ENCODE results near the gene NIPA2.

The NIPA2 gene

DNA sequence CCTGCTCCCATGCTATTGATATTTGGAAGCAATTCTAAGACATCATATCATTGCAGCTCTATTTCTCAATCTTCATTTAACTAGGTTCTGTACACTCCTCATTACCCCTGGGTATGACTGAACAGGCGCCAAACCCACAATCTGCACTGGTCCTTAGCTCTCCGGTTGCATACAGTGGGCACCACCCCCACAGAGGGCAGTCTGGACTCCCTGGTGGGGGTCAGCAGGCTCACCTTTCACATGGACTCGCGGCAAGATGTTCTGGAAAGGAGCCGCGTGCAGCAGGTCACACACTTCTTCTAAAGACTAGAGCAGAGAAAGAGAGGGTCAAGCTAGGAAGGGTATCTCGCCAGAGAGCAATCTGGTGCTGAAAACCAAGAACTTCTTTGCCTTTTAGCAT lies 36.5 kb downstream of the NIPA2 start:
- DNase-seq (ENCODE audit: extremely low read depth in 1 of 2, low read depth in 1 of 2) = no peak

DNA sequence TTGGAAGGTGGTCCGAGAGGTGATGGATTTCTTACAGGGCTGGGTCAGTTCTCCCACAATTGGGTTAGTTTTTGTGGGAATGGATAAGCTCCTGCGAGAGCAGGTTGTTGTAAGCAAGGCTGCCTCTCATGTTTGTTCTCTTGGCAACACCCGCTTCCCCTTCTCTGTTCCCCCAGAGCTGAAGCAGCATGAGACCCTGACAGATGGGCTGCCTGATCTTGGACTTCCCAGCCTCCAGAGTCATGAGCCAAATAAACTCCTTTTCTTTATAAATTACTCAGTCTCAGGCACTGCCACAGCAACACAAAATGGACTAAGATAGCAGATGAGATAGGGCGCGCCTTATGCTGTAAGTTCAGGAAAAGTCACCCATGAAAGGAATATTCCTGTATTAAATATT lies 38.7 kb downstream of the NIPA2 start:
- no peak for DNase-seq (ENCODE audit: extremely low read depth in 1 of 2, low read depth in 1 of 2)

DNA sequence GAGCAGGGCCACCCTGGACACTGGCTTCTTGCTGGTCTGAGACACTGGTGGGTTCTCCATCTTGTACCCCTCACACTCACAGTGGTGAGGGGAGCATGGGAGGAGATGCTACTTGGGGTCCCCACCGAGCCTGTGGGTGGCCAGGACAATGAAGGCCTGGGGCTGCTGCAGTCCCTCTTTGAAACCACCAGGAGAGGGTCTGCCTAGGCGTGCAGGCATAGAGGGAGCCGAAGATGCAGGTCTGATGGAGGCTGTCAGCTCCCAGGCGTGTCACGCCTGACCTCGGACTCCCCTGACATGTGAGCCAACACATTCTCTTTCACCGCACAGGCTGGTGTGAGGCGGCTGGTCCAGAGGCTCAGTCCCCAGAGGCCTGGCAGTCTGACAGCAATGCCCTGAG lies 39.1 kb downstream of the NIPA2 start:
- DNase-seq (ENCODE audit: extremely low read depth in 1 of 2, low read depth in 1 of 2) = no peak

DNA sequence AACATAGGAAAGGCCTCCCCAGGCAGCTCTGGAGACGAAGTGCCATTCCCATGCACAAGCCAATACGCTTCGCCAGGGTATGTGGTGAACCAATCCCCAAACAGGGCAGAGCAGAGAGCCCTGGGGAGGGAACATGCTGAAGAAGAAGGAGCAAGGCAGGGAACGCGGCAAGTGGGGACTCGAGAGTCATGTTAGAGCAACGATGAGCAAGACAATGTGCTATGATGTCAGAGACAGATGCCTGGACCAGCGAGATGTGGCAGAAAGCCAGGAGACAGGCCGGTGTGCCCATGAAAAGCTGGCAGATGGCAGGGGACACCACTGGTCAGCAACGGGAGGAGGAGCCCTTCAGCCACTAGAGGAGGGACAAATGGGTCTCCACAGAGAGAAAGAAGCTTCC lies 39.6 kb downstream of the NIPA2 start:
- no peak for DNase-seq (ENCODE audit: extremely low read depth in 1 of 2, low read depth in 1 of 2)

DNA sequence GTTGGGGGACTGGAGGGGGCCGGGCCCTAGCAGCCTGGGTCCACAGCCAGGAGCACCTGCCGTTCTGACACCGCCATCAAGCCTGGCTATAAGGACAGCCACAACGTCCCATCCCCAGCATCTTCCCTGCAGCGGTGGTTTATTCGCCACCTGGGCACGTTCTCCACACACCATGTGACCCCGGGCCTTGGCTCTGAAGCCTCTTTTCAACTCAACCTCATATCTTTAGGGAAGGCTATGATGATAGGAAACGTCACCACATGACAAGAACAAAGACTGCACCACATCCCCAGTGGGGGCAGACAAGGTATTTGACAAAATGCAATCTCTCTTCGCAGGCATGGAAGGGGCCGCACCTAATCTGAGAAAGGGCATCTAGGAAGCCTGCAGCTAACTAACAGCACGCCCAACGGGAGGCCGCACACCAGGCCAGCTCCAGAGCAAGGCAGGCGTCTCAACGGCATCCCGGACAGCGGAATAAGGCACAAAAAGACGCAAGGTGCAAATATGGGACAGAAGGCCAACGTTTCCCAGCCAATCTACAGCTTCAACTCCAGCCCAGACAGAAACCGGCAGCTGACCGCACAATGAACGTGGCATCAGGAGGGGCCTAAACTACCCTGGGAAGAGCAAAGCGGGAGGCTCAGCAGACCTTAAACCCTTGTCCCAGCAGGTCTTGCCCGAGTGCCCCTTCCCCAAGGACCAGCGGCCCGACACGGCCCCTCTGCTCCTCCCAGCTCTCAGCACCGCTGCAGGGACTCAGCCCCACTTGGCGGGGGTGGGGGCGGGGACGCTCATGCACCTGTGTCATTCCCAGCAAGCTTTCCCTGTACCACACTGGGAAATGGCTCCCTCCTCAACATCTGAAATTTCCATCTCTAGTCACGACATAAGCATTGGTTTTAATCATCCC lies 41.9 kb downstream of the NIPA2 start:
- no peak for DNase-seq (ENCODE audit: extremely low read depth in 1 of 2, low read depth in 1 of 2)

DNA sequence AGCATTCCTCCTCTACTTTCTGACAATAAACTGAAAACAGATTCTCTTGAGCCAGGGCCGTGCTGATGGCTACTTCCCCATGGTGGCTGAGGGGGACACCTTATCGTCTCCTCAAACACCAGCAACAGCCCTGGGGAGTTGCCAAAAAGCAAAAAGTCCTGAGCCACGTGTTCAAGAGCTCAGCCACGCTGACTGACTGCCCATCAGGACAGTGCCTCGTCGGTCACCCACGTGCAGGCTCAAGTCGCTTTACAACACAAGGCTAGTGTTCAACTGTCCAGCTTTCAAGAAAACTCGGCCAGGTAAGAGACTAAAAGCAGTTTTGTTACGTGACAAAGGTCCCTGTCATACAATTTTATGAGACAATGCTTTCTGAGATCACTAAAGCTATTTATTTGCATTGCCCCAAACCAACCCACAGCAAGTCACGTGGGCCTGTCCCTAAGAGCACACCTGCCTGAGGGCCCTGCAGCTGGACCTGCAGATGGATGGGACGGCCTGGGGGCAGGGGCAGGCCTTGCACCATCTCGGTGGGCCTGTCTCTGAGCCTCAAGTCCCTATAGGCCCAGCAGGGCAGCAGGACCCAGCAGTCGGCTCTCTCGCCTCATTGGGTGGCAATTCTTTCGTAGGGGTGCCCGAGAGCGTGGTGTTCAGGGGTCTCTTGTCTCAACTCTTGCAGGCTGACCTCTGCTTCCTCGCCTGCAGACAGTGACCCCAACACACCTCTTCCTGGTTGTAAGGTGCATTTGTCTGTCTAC lies 42.7 kb downstream of the NIPA2 start:
- no peak for DNase-seq (ENCODE audit: extremely low read depth in 1 of 2, low read depth in 1 of 2)

DNA sequence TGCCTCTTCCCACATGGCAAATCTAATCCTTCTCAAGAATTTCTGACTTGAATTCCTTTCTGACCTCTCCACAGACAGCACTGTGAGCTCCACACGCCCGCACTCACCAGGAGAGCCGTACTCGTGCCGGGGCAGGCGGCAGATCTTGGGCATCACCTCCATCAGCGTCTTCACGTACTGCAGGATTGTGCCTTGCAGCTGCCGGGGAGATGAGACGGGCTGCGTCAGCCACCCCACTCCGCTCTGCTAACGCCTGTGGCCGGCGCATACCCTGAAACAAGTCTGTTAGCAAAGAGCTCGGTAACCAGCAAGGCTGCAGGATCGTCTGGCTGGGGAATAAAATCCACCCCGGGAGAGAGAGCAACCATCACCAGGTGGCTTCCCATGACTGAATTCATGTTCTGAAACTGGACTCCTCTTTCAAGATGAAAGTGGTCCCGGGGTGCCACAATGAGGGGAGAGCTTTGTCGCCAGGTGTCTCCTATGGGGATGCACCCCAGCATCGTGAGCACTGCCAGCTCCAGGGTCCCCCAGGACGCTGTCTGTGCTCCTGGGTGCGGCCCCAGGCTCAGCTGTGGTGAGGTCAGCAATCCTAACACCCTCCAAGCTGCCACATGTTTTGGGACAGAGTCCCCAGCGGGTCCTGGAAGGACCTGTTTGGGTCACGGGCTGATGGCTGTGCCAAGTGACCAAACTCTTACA lies 43.4 kb downstream of the NIPA2 start:
- DNase-seq (ENCODE audit: extremely low read depth in 1 of 2, low read depth in 1 of 2) = no peak

DNA sequence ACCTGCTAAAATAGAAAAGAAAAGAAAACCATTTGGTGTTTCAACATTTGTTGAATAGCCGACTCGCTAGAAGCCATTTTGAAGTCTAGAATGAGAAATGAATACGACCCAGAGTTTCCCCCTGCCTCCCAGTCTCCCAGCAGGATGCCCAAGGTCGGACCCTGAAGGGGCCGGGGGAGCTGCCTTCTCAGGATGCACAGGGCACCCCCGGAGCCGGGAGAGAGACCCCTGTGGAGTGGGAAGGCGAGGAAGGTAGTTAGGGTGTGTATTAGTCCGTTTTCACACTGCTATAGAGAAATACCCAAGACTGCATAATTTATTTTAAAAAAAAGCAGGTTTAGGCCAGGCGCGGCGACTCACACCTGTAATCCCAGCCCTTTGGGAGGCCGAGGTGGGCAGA lies 44.7 kb downstream of the NIPA2 start:
- no peak for DNase-seq (ENCODE audit: extremely low read depth in 1 of 2, low read depth in 1 of 2)

DNA sequence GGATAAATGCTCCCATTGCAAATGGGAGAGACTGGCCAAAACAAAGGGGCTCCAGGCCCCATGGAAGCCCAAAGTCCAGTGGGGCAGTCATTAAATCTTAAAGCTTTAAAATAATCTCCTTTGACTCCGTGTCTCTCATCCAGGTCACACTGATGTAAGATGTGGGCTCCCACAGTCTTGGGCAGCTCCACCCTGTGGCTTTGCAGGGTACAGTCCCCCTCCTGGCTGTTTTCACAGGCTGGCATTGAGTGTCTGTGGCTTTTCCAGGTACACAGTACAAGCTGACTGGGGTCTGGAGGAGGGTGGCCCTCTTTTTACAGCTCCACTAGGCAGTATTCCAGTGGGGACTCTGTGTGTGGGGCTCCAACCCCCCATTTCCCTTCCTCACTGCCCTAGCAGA lies 45.9 kb downstream of the NIPA2 start:
- DNase-seq (ENCODE audit: extremely low read depth in 1 of 2, low read depth in 1 of 2) = no peak

DNA sequence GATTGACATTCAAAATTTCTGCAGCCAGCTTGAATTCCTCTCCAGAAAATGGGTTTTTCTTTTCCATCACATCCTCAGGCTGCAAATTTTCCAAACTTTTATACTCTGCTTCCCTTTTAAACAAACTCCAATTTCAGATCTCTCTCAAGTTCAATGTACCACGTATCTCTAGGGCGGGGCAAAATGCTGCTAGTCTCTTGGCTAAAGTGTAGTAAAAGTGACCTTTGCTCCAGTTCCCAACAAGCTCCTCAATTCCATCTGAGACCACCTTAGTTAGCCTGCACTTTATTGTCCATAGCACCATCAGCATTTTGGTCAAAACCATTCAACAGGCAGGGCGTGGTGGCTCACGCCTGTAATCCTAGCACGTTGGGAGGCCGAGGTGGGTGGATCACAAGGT lies 46.7 kb downstream of the NIPA2 start:
- no peak for DNase-seq (ENCODE audit: extremely low read depth in 1 of 2, low read depth in 1 of 2)

DNA sequence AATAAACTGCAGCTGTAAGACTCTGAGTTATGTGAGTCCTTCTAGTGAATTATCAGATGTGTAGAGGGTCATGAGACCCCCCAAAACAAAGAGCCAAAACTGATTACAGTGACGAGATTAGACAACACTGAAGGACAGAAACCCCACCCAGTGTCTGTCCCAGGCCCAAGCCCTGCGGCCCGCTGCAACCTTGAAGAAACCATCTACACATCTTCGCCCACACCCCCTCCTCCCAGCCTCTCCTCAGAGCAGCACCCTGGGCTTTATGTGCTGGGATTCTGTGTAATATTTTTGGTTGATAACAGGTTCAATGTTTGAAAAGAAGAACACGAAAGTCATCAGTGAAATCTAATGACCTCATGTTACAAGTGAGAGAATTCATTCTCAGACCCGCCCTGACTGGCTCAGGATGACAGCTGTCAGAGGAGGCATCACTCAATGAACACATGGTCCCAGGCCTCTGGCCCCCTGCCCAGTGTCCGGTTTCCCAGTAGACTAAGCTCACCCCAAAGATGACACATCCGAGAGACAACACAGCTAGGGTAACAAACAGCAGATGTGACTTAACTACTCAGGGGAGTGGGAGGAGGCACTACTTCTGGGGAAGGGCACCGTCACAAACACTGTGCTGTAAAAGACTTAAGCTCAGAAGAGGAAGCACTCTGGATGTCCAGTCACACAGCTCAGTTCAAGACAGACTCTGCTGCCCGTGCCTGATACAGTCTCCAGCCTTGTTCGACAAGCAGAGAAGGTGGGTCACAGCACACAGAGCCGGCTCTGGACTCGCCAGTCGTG lies 48.9 kb downstream of the NIPA2 start:
- no peak for DNase-seq (ENCODE audit: extremely low read depth in 1 of 2, low read depth in 1 of 2)

DNA sequence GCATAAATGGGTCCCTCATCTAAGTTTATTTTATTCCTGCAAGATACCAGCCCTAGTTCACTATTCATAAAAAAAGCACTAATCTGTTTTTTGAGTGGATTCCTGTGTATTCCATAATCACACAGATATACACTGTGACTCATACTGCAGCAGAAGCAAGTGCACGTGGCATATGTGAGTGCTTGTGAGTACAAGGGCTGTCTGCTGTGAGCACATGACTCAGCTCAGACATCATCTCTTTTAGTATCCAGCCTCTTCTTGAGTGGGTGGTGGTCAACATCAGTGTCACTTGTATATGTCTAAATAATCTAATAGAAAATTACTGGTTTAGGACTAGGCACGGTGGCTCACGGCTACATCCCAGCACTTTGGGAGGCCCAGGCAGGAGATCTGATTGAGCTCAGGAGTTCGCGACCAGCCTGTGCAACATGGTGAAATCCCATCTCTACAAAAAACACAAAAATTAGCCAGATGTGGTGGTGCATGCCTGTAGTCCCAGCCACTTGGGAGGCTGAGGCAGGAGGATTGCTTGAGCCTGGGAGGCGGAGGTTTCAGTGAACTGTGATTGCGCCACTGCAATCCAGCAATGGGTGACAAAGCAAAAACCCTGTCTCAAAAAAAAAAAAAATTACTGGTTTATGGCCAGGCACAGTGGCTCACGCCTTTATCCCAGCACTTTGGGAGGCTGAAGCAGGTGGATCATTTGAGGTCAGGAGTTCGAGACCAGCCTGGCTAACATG lies 49.8 kb downstream of the NIPA2 start:
- DNase-seq (ENCODE audit: extremely low read depth in 1 of 2, low read depth in 1 of 2) = no peak

DNA sequence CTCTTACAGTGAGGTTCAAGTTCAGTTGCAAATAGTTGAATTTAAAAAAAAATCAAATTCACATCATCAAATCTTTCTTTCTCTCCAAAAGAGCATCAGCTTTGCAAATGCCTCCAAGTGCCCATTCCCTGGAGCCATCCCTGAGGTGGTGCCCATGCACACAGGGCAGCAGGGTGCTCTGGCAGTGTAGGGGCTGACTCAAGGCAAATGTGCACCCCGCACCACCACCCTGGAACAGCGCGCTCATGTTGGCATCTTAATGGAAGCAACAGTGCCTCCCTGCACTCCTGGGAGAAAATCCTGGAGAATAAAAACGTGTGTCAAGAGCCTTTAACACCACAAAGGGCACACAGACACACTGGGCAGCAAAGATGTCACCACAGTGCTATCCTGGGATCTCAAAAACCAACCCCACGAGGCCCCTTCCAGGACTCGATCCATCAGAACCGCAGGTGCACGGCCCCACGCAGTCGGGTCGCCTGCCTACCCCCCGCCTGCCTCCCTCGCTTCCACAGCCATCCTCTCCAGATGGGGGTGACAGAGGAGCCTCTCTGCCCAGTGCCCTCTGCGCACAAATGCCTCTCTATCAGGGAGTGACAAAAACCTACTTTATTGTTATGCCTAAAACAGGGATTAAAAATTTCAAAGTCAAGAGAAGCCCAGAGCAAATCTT lies 50.8 kb downstream of the NIPA2 start:
- no peak for DNase-seq (ENCODE audit: extremely low read depth in 1 of 2, low read depth in 1 of 2)

DNA sequence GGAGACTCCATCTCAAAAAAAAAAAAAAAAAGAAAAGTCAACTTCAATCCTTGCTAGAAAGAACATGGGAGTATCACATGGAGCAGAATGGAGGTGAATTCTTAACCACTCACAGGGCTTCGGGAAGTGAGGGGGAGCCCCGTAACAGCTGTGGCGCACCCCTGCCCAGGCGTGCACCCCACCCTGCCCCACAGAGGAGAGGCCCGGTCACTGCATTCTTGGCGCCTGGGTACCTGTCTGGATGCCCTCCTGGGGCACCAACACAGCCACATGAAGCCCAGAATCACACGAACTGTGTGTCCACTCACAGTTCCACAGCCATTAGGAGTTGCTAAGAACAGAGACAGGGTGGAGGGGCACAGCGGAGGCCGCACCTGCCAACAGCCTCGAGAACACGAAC lies 51.8 kb downstream of the NIPA2 start:
- DNase-seq (ENCODE audit: extremely low read depth in 1 of 2, low read depth in 1 of 2) = no peak

DNA sequence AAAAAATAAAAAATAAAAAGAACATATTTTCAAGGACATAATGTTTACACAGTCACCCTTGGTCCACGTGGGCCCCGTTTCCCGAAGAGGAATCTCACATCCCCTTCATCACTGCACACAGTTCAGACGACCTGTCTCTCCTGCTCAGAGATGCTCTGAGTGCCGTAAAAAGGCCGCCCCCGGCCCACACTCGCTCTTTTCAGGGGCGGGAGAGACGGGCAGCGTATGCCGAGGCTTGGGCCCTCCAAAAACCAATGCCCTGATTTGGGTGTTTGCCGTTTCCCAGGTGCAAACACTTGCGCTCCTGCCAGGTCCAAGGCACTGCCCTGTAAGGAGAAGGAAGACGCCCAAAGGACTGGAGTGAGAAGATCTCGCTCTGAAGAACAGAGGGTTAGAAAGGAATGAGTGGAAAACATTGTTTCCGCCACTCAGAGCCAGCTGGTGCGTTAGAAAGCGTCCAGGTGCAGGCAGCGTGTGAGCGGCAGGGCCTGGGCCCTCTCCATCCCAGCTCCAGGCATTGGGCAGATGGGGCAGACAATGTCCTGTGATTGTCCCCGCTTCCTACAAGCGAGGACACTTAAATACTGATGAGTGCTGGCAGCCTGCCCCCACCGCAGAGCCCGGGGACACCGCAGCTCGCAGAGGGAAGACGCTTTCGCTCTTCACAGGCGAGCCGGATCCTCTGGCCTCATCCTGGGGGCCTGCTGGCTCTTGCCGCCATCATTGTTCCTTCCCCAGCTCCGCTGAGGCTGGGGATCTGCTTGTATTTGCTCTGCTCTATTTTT lies 53.2 kb downstream of the NIPA2 start:
- DNase-seq (ENCODE audit: extremely low read depth in 1 of 2, low read depth in 1 of 2) = no peak

DNA sequence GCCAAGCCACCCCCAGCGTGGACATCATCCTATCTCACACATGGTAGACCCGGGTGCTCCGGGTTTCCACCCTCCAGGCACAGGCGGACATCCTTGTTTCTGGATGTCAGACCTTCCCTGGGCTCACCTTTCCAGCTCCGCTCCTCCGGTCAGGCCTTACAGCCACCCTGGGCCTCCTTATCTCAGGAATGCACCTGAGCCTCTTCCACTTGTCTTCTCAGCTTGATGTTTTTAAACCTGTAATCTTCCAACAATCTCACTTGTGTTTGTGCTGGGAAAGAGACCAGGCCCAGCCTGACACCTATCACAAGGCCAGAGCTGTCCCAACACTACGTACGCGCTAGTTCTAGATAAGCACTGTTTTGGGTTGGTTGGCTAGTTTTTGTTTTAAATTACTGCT lies 53.9 kb downstream of the NIPA2 start:
- DNase-seq (ENCODE audit: extremely low read depth in 1 of 2, low read depth in 1 of 2) = no peak

DNA sequence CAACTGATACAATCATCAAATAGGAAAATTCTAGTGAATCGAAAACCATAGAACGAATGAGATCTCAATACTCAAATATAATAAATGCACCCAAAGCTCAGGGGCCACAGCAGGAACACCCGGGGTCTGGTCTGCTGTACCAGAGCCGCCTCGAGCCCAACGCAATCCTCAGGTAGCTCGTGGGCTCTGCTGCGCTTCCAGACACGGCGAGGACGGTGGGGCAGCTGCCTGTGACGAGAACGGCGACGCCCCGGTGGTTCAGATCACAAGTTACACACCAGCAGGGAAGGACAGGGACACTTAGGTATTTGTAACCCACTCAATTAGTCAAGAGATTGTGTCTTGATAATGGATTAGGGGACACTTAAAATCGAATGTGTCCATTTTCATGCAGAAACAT lies 54.6 kb downstream of the NIPA2 start:
- DNase-seq (ENCODE audit: extremely low read depth in 1 of 2, low read depth in 1 of 2) = no peak

DNA sequence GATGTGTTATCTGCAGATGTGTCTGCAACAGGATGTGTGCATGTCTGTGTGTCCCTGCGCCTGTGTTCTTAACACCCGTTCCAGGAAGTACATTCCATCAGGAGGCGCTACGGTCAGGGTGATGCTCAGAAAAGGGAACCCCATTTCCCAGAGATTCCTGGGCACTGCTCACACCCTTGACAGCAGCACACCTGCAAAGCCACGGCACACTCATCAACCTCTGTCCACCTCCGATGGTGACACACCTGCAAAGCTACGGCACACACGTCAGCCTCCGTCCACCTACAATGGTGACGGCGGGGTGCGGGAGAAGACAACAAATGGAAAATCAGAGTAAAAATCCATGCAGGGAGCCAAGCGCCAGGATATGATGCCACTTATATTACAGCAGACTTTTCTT lies 55.4 kb downstream of the NIPA2 start:
- no peak for DNase-seq (ENCODE audit: extremely low read depth in 1 of 2, low read depth in 1 of 2)

All from stimulated activated CD8-positive, alpha-beta memory T cell treated with anti-CD3 and anti-CD28 coated beads, Interleukin-7, amount 100 ng/mL, for 48 hours (primary cell).